Testis (tissue), 2 donors: Measurements from ENCODE around the gene CTNNB1.

ENCODE experiments used
- POLR2A ChIP-seq: fragments of 450-650 bp; IDR thresholded peaks from one replicate; pipeline ENCODE4 v1.6.1; 2017; ENCODE audit warnings: antibody characterized with exemption, mild to moderate bottlenecking, moderate library complexity
- TF ChIP-seq, protein P1 (sequence below), 3 experiments: fragments of 450-650 bp in 2 of 3; fragments of 200-600 bp in 1 of 3; sonication (generic) in 1 of 3; IDR thresholded peaks; one replicate each; pipeline ENCODE4 v1.5.1; 2016 to 2019; ENCODE audit warnings: antibody characterized with exemption in 3 of 3, mild to moderate bottlenecking in 2 of 3, moderate library complexity in 1 of 3

- TF ChIP-seq, protein P1, sequence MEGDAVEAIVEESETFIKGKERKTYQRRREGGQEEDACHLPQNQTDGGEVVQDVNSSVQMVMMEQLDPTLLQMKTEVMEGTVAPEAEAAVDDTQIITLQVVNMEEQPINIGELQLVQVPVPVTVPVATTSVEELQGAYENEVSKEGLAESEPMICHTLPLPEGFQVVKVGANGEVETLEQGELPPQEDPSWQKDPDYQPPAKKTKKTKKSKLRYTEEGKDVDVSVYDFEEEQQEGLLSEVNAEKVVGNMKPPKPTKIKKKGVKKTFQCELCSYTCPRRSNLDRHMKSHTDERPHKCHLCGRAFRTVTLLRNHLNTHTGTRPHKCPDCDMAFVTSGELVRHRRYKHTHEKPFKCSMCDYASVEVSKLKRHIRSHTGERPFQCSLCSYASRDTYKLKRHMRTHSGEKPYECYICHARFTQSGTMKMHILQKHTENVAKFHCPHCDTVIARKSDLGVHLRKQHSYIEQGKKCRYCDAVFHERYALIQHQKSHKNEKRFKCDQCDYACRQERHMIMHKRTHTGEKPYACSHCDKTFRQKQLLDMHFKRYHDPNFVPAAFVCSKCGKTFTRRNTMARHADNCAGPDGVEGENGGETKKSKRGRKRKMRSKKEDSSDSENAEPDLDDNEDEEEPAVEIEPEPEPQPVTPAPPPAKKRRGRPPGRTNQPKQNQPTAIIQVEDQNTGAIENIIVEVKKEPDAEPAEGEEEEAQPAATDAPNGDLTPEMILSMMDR (IDR thresholded peaks at IDR 0.05): no peak
- no peak for TF ChIP-seq POLR2A
Measured at GRCh38 chr3:41209646-41210045, 10.3 kb downstream of the CTNNB1 start.
